Measurements from ENCODE around the gene IPPK. TPM values are rescaled to one million over a fixed set of nuclear protein-coding genes. Genes with fewer than 3 reads are reported as not detected.

IPPK gene
- total RNA-seq, 1 experiment from 2014 or later: 10.6 TPM

- H4K20me1 ChIP-seq (ENCODE audit: low read length): no peaks in the 10 kb centered on the region
- H2AFZ ChIP-seq (ENCODE audit: low read length): no peak overlapping the region
- H3K4me3 ChIP-seq (ENCODE audit: low read length): no peak overlapping the region
- no peak overlapping the region for H3K9ac ChIP-seq (ENCODE audit: low read length)
- H3K9me3 ChIP-seq (ENCODE audit: low read length): no peaks in the 10 kb centered on the region
- no TSS peak for BruUV-seq (replicated peaks)
- H3K36me3 ChIP-seq (ENCODE audit: low read depth, low read length): 0 out of 2 replicates have a peak, but pooled peaks cover 3% of the 10 kb centered on the region
- ATAC-seq: no peak
- ChIA-PET CTCF (no interaction called here), POLR2A (ENCODE audit: unreplicated experiment) (no interaction called here)
- H3K4me1 ChIP-seq (ENCODE audit: insufficient read depth, low read length): no peaks in the 10 kb centered on the region
- H3K79me2 ChIP-seq (ENCODE audit: low read length): no peaks in the 10 kb centered on the region
- H3K27me3 ChIP-seq (ENCODE audit: low read length): no peaks in the 10 kb centered on the region
- TF ChIP-seq CTCF (conservative IDR thresholded peaks at IDR 0.05; ENCODE audit: low read depth, low read length) (no peak), EZH2 (IDR thresholded peaks at IDR 0.05; ENCODE audit: low read length, unreplicated experiment) (no peak), EZH2phosphoT487 (IDR thresholded peaks at IDR 0.05; ENCODE audit: borderline replicate concordance, low read length) (no peak)
- no peak overlapping the region for H3K27ac ChIP-seq (ENCODE audit: low read length)
- H3F3A ChIP-seq (ENCODE audit: low read length, unreplicated experiment): no peaks in the 10 kb centered on the region
- DNase-seq: no peak
- intact Hi-C loops (cut with micrococcal nuclease): no loop called here
- no peak overlapping the region for H3K4me2 ChIP-seq (ENCODE audit: low read length)
- no peaks in the 10 kb centered on the region for H3K9me2 ChIP-seq (replicated peaks; ENCODE audit: low read length)
Observed at GRCh38 chr9:92610470-92611420, 59.2 kb downstream of the IPPK start.

- Histone ChIP-seq H3K9me3 (ENCODE audit: low read length) (no peaks in the 10 kb centered on the region), H4K20me1 (ENCODE audit: low read length) (no peaks in the 10 kb centered on the region), H3K27me3 (ENCODE audit: low read length) (no peaks in the 10 kb centered on the region), H3K4me1 (ENCODE audit: insufficient read depth, low read length) (no peaks in the 10 kb centered on the region), H3K4me3 (ENCODE audit: low read length) (no peak overlapping the region), H3K79me2 (ENCODE audit: low read length) (no peaks in the 10 kb centered on the region), H3K36me3 (ENCODE audit: low read depth, low read length) (0 out of 2 replicates have a peak, but pooled peaks cover 3% of the 10 kb centered on the region), H3K27ac (ENCODE audit: low read length) (no peak overlapping the region), H3K9ac (ENCODE audit: low read length) (no peak overlapping the region), H2AFZ (ENCODE audit: low read length) (no peak overlapping the region), H3F3A (ENCODE audit: low read length, unreplicated experiment) (no peaks in the 10 kb centered on the region), H3K4me2 (ENCODE audit: low read length) (no peak overlapping the region), H3K9me2 (replicated peaks; ENCODE audit: low read length) (no peaks in the 10 kb centered on the region)
- ChIA-PET CTCF (no interaction called here), POLR2A (ENCODE audit: unreplicated experiment) (no interaction called here)
- DNase-seq (no peak), ATAC-seq (no peak)
- TF ChIP-seq EZH2phosphoT487 (IDR thresholded peaks at IDR 0.05; ENCODE audit: borderline replicate concordance, low read length): no peak
- TF ChIP-seq CTCF (conservative IDR thresholded peaks at IDR 0.05; ENCODE audit: low read depth, low read length): no peak
- TF ChIP-seq EZH2 (IDR thresholded peaks at IDR 0.05; ENCODE audit: low read length, unreplicated experiment): no peak
- BruUV-seq (replicated peaks): no TSS peak
- intact Hi-C loops (cut with micrococcal nuclease): no loop called here
Observed at GRCh38 chr9:92608909-92609445, 61.0 kb downstream of the IPPK start.
